ENCODE data around the gene ASCL4.

DNA sequence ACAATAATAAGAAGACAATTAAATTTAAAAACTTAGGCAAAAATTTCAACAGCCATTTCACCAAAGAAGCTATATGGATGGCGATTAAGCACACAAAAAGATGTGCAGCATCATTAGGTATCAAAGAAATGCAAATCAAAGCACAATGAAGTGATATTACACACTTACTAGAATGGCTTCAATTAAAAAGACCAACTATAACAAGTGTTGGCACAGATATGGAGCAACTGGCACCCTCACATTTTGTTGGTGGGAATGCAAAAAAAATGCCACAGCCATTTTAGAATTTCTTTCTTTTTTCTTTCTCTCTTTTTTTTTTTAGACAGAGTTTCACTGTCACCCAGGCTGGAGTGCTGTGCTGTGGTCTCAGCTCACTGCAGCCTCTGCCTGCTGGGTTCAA, 11.6 kb upstream of the ASCL4 start:
- TF ChIP-seq CTCF (IDR thresholded peaks at IDR 0.05 in 8 of 11, conservative IDR thresholded peaks at IDR 0.05 in 3 of 11) (no peak), POLR2A (IDR thresholded peaks at IDR 0.05) (no peak)

Measured in spleen (tissue), 7 donors.